GM12891 (cell line): Measurements from ENCODE around the gene PRKN.

Experiments used
- DNase-seq: peaks from one replicate; pipeline ENCODE4 v3.0.0; 2011; ENCODE audit warnings: low spot score; ENCODE audit not compliant: insufficient read length
- FAIRE-seq: peaks from 2 replicates; lab custom pipeline; 2011; peaks lifted over from hg19 to GRCh38; lab: Jason Lieb, UNC
- PAX5 ChIP-seq: IDR thresholded peaks from 2 replicates; pipeline ENCODE4 v1.6.1; 2011; ENCODE audit warnings: low read length, moderate library complexity, mild to moderate bottlenecking; ENCODE audit not compliant: insufficient read depth, severe bottlenecking
- POLR2A ChIP-seq: IDR thresholded peaks from 2 replicates; pipeline ENCODE4 v1.6.1; 2011; ENCODE audit warnings: low read depth, low read length, control low read depth
- POLR2AphosphoS5 ChIP-seq: IDR thresholded peaks from 2 replicates; pipeline ENCODE4 v1.6.1; 2011; ENCODE audit warnings: low read depth, low read length, control low read depth
- POU2F2 ChIP-seq: IDR thresholded peaks from 2 replicates; pipeline ENCODE4 v1.6.1; 2011; ENCODE audit warnings: low read depth, mild to moderate bottlenecking, control low read depth, low read length, moderate library complexity
- SPI1 ChIP-seq: IDR thresholded peaks from 2 replicates; pipeline ENCODE4 v1.6.1; 2011; ENCODE audit warnings: low read depth, low read length, control low read depth
- TAF1 ChIP-seq: IDR thresholded peaks from 2 replicates; pipeline ENCODE4 v1.6.1; 2011; ENCODE audit warnings: low read depth, low read length, control low read depth

PRKN gene

DNA sequence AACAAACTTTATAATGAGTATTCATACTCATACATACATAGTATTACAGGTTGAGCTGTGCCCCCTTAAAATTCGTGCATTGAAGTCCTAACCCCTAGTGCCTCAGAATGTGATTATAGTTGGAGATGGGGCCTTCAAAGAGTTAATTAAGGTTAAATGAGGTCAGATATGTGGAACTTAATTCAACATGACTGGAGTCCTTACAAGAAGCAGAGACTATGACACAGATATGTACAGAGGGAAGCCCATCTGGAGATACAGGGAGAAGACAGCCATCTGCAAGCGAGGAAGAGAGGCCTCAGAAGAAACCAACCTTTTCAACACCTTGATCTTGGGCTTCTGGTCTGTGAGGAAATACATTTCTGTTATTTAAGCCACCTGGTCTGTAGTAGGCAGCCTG, 917.6 kb downstream of the PRKN start:
- DNase-seq, result no peak
- no peak for FAIRE-seq
- TF ChIP-seq POU2F2, result no peak
- no peak for TF ChIP-seq SPI1
- no peak for TF ChIP-seq POLR2AphosphoS5
- TF ChIP-seq PAX5, result no peak
- TF ChIP-seq POLR2A, result no peak
- TF ChIP-seq TAF1, result no peak

DNA sequence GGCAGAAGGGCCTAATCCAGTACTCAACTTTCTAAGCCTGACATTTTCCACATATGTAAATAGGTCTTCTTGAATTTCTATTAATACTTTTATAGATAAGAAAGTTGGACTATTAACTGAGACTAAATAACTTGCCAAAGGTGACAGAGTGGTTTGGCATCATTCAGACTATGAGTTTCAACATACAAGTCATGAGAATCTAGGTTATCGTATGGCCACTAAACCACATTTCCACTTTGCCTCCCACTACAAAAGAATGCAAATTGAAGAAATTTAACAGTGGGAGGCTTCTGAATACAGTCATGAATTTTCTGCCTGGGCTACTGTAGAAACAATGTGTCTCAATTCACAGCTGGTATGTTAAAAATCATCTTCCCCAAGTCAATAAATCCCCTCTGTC, 922.7 kb downstream of the PRKN start:
- TF ChIP-seq TAF1, result no peak
- TF ChIP-seq SPI1, result no peak
- no peak for TF ChIP-seq PAX5
- no peak for TF ChIP-seq POLR2AphosphoS5
- no peak for TF ChIP-seq POLR2A
- no peak for TF ChIP-seq POU2F2
- FAIRE-seq, result no peak
- DNase-seq, result no peak

DNA sequence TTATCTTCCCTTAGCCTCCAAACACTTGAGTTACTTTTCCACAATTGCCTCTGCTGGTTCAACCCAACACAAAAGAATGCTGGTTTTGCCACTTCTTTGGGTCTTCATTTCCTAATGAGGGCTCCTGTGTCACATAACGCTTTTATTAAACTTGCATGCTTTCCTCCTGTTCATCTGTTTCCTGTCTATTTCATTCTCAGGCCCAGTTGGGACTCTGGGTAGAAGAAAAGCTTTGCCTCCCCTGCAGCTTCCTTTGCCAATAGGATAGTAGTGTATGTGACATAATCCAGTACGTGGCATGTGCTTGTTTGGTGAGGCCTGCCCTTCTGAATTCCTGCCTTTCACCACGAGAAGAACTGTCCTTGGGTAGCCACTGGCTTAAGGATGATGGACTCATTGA, 924.4 kb downstream of the PRKN start:
- FAIRE-seq (no peak), DNase-seq (no peak)
- TF ChIP-seq POLR2AphosphoS5, result no peak
- TF ChIP-seq SPI1, result no peak
- TF ChIP-seq PAX5, result no peak
- no peak for TF ChIP-seq POU2F2
- no peak for TF ChIP-seq POLR2A
- no peak for TF ChIP-seq TAF1

- TF ChIP-seq POLR2AphosphoS5 (no peak), PAX5 (no peak)
- DNase-seq, result no peak
- no peak for FAIRE-seq
Measured at GRCh38 chr6:161802231-161802630, 925.3 kb downstream of the PRKN start.

DNA sequence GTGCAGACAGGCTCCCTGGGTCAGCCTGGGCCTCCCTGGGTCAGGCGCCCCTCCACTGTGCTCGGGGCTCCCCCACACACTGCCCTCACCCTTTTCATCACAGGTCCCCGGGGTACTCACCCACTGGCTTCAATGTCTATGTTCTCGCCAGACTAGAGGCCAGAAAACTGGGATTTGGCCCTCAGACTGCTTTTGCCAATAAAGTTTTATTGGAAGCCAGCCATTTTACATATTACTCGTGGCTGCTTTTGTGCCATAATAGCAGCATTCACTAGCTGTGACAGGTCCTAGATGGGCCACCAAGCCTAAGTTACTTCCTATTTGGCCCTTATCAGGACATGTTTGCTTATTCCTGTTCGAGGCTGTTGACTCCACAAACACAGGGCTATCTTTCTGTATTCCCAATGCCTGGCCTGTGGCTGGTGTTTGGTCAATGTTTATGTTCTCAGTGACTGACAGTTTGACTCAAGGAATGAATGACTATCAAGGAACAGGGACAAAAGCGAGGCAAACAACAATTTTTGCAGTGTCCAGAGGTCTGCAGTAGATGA, 928.6 kb downstream of the PRKN start:
- no peak for DNase-seq
- TF ChIP-seq POU2F2 (no peak), POLR2A (no peak), TAF1 (no peak), PAX5 (no peak), SPI1 (no peak), POLR2AphosphoS5 (no peak)
- FAIRE-seq, result no peak

GRCh38 chr6:161796681-161797080, 930.9 kb downstream of the PRKN start:
- no peak for FAIRE-seq
- TF ChIP-seq POLR2AphosphoS5 (no peak), POU2F2 (no peak), PAX5 (no peak), TAF1 (no peak)
- DNase-seq, result no peak

DNA sequence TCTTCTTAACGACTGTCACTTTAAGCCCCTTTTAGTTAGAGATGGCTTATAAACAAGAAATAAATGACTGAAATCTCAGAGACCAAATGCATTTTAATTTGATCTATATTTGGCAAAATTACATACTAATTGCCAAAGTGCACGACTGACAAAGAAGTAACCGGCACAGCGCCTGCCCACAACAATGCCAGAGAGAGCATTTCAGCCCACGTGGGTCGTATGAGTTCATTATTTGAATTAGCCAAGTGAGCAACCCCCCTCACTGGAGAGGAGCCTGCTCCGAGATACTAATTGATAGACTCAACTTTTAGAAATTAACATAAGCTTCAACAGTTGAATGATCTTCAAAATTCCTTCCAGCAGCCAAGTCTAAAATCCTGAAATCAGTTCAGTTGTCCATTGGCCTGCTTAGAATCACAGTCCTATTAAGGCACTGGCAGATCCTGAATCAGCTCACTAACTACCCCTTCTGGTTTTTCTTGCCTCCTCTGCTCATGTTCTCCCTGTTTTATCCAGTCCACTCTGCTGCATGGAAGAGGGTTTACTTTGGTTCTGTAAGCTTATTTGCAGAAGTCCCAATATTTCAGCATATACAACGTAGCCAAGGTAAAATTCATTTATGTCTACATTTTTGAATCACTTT, 934.6 kb downstream of the PRKN start:
- TF ChIP-seq PAX5, result no peak
- TF ChIP-seq POLR2A, result no peak
- TF ChIP-seq POU2F2, result no peak
- no peak for TF ChIP-seq SPI1
- TF ChIP-seq TAF1, result no peak
- no peak for TF ChIP-seq POLR2AphosphoS5
- FAIRE-seq (no peak), DNase-seq (no peak)

- FAIRE-seq, result no peak
- DNase-seq, result no peak
- no peak for TF ChIP-seq POLR2AphosphoS5
Measured at GRCh38 chr6:161788531-161788930, 939.0 kb downstream of the PRKN start.

GRCh38 chr6:161772176-161772575, 955.4 kb downstream of the PRKN start:
- TF ChIP-seq POLR2A, result no peak
- no peak for TF ChIP-seq POU2F2
- TF ChIP-seq PAX5, result no peak
- TF ChIP-seq SPI1, result no peak
- no peak for TF ChIP-seq POLR2AphosphoS5
- no peak for TF ChIP-seq TAF1
- DNase-seq, result no peak
- no peak for FAIRE-seq

DNA sequence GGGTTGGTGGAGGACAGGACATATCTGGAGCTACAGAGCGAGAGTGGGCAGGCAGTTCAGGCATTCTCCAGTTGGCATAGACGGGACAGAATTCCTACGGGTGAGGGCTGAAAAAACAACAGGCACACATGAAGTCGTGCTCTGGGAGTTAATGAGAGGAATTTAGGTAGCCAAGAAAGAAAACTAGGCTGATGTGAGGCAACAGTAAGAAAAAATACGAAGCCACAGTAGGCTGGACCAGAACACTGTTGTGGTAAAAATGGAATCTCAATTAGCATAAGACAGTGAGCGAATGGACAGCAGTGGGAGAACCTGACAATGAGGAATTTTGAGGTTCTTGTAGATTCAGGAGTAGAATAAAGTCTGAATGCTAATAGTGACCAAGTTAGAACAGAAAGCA, 965.6 kb downstream of the PRKN start:
- FAIRE-seq (no peak), DNase-seq (no peak)
- no peak for TF ChIP-seq POLR2A
- no peak for TF ChIP-seq POLR2AphosphoS5
- TF ChIP-seq PAX5, result no peak
- TF ChIP-seq SPI1, result no peak
- no peak for TF ChIP-seq TAF1
- no peak for TF ChIP-seq POU2F2

DNA sequence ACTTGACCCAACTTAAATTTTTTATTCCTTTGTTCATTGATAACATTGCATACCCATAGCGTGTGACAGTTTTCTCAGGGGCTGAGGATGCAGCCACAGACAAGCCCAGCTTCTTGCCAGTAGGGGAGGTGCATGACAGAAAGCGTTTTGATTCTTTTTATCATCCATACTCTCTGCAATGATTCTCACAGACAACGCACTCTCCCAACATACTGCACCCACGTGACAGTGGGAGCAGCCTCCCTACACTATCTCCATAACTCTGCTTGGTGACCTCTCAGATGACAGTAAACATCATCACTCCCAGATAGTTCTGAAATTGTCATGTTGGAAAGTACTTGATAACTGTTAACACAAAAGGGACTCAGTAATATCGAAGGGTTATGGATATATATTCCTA, 972.5 kb downstream of the PRKN start:
- no peak for FAIRE-seq
- DNase-seq, result no peak
- TF ChIP-seq POLR2A (no peak), POU2F2 (no peak), PAX5 (no peak), TAF1 (no peak), POLR2AphosphoS5 (no peak), SPI1 (no peak)
